NCI-H2029 treated with DMSO at 0.1 percent for 48 hours (cell line): ENCODE results near the gene SELPLG.
"Not testable (repeated sequence)": the region's sequence is repeated elsewhere in the genome, so short reads cannot be mapped to it uniquely, and the experiment has no call there.

ENCODE experiments used
- DNase-seq: peaks from one replicate; lab custom pipeline; 2025; lab: John Stamatoyannopoulos, UW

The SELPLG gene, protein sequence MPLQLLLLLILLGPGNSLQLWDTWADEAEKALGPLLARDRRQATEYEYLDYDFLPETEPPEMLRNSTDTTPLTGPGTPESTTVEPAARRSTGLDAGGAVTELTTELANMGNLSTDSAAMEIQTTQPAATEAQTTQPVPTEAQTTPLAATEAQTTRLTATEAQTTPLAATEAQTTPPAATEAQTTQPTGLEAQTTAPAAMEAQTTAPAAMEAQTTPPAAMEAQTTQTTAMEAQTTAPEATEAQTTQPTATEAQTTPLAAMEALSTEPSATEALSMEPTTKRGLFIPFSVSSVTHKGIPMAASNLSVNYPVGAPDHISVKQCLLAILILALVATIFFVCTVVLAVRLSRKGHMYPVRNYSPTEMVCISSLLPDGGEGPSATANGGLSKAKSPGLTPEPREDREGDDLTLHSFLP

GRCh38 chr12:108633534-108634248 is at the start of gene SELPLG:
TSS of gene SELPLG (minus strand) at chr12:108633894. CDS start at chr12:108624307, 9,587 bp downstream.
- no peak for DNase-seq

- DNase-seq, result no peak
These were observed 47.6 kb upstream of the SELPLG start for GRCh38 chr12:108681317-108681716.

DNA sequence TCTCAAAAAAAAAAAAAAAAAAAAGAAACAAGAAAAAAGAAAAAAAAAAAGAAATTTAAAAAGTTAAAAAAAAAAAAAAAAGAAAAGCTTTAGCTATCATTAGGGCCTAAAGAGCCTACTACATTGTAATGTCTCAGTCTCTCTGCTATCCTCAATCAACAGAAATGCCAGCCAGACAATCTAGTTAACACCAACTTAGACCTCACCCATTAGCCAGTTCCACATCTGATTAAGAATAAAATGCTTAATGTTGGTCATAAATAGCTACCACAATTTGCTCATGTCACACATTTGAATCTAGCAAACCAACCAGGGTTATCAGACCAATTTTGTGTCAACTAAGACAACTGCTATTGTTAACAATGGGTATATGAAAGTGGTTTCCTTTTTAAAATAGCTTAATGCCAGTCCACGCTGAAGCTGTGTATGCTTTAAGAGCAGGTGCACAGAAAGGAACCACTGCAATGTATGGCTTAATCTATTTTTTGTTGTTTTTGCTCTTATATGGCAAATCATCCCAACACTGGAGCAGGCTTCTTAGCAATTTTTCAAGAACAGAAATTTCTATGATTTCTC is 45.5 kb upstream of the SELPLG start:
- DNase-seq, result no peak

GRCh38 chr12:108678104-108678730 is 44.5 kb upstream of the SELPLG start:
- DNase-seq, result no peak

- no peak for DNase-seq
These were observed 43.7 kb upstream of the SELPLG start for GRCh38 chr12:108677381-108677780.

GRCh38 chr12:108676707-108677106 is 43.0 kb upstream of the SELPLG start:
- no peak for DNase-seq

- no peak for DNase-seq
These were observed 42.1 kb upstream of the SELPLG start for GRCh38 chr12:108675792-108676191.

GRCh38 chr12:108672054-108672453 is 38.4 kb upstream of the SELPLG start:
- DNase-seq, result no peak

DNA sequence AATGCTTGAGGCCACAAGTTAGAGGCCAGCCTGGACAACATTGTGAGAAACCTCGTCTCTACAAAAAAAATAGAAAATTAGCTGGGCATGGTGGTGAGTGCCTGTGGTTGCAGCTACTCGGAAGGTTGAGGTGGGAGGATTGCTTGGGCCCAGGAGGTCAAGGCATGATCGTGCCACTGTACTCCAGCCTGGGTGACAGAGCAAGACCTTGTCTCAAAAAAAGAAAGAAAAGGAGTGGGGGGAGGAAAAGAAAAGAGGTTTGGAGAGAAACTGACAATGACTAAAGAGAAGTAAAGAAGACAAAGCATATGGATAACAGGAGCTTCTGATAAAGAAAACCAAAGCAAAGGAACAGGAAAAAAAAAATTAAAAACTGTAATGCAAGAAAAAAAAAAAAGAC is 37.4 kb upstream of the SELPLG start:
- no peak for DNase-seq

DNA sequence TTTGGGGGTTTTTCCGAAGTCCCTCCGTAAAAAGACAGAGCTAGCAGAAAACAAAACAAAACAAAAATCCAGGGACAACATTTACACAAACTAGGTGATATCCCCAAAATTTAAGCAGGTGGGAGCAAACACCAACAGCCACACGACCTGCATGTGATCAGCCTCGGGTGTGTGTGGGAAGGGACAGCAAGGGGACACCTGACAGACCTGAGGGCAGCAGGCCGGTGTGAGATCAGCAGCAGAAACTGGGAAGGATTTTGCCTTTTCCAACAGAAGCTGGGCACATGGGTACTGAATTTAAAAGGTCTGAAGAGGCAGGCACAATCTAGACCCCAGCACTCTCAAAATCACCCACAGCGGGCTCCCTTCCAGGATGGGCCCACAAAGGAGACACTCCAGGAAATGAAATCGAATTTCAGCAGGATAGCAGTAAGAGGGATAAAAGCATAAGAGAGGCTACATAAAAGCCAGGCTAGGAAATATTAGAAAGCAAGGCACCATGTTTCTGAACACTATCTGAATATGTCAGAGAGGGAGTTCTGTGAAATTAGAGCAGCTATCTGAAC is 36.5 kb upstream of the SELPLG start:
- DNase-seq, result peak; percentile 52

- DNase-seq, result no peak
These were observed 34.8 kb upstream of the SELPLG start for GRCh38 chr12:108668542-108668941.

GRCh38 chr12:108668063-108668462 is 34.4 kb upstream of the SELPLG start:
- no peak for DNase-seq

DNA sequence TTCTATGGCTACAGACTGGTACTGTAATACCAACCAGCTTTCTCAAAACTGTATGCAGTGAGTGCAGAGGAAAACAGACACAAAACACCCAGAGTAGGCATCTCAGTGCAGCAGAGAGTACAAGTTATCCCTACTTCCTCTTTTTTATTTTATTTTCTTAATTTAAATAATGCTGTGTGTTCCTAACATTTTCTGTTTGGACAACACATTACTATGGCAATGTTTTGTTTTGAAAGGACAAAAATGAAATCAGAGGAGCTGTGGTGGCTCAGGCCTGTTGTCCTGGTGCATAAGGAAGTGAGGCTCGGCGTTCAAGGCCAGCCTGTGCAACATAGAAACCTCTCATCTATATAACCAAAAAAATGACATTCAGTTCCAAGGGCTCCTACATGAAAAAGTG is 33.7 kb upstream of the SELPLG start:
- DNase-seq, result no peak

DNA sequence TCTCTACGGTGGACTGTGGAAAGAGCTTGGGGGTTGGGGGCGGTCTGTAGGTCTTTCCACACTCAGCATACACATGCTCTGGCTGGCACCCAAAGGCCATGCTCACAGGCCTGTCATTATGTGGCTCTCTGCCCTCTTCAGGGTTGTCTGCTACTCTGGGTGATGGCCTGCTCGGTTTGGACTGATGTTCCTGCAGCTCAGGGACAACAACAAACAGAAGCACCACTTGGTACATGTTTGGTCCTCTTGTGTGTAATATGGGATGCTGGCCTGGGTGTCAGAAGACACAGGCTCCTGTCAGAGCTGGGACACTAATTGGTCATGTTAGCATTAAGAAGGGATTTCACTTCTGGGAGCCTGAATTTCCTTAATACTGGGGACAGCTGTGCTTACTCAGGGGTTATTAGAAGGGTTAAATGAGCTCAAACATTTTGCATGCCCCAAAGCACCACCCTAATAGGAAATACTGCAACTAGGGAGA is 32.7 kb upstream of the SELPLG start:
- no peak for DNase-seq

DNA sequence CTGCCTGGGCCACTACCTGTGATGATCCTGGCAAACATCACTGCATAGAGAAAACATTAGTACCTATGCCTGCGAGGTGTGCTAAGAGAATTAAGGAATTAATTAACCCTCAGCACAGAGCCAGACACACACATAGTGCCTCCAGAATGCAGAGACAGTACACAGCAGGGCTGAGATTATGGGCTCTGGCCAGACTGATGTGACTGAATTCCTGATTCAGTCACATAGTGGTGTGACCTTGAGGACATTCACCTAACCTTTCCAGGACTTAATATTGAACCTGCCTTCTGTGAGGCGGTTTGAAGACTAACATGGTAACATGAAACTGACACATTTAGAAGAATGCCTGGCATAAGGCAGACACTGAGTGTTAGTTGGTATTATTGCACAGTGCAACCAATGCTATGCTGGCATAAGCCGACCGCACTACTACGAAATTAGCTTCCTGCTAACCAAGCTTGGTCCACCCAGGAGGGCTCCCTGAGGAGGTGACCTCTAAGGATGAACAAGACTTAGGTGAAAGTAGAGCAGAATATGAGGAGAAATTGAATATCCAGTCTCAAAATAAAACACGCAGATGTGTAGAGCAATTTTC is 32.0 kb upstream of the SELPLG start:
- no peak for DNase-seq

DNA sequence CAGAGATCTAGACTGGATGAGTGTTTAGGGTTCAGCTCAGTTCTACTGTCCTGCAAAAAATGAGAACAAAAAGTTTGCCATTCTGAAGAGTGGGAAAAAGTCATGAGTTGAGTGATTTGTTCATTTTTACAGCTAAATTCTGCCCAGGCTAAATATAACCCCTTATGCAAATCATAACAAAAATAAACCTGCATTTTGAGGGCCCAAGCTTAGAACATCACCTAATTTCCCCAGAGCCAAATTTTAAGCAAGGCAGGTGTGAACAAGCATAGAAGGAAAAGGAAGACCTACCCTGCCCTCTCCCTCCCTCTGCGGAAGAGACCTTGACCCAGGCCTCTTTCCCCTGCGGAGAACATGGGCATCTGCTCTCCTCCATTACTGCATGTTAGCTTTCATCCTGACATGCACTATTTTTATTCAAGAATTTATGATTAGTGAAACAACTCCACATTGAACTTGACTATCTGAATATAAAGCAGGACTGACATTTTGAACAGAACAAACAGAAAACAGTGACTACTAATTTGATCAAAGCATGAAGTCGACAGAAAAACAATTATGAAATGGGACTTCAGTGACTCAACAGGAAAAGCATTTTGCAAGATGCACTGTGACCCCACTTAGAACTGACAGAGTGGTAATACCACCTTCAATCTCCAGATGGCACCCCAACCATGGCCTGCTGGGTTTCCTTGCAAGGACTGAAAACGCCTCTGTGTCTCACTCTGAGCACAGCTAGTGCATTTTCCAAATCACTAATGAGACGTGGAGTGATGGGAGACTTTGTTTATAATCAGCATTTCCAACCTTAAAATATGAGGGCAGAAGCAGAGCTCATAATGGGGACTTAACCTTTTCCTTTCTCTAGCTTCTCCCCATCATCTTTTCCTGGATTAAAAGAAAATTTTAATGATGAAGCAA is 30.9 kb upstream of the SELPLG start:
- peak; percentile 34 for DNase-seq

- DNase-seq, result no peak
These were observed 29.8 kb upstream of the SELPLG start for GRCh38 chr12:108663324-108664015.

- DNase-seq, result not testable (repeated sequence)
These were observed 24.4 kb upstream of the SELPLG start for GRCh38 chr12:108658115-108658514.

GRCh38 chr12:108657130-108657745 is 23.5 kb upstream of the SELPLG start:
- DNase-seq, result no peak
